Inferior parietal cortex (tissue), 1 donor: ENCODE measurements around the gene SELPLG.

ENCODE experiments used
- DNase-seq: peaks from one replicate; pipeline ENCODE4 v3.0.0-alpha.2; 2016; ENCODE audit errors: extremely low spot score

The SELPLG gene

DNA sequence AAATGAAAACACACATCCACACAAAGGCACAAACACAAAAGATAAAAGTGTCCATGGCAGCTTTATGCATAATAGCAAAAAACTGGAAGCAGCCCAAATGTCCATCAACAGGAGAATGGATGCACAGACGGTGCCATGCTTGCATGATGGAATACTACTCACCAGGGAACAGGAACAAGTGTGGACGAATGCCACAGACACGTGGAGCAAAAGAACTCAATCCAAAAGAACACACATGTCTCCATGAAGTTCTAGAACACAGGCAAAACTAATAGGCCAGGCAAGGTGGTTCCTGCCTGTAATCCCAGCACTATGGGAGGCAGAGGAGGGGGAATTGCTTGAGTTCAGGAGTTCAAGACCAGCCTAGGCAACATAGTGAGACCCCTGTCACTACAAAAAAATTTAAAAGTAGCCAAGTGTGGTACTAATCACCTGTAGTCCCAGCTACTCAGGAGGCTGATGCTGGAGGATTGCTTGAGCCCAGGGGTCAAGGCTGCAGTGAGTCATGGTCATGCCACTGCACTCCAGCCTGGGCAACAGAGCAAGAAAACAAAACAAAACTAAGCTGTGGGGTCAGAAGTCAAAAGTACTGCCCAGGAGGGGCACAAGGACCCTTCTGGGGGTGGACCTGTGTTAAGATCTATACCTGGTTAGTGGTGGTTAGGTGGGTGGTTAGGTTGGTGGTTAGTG, 28.5 kb downstream of the SELPLG start:
- DNase-seq: no peak

DNA sequence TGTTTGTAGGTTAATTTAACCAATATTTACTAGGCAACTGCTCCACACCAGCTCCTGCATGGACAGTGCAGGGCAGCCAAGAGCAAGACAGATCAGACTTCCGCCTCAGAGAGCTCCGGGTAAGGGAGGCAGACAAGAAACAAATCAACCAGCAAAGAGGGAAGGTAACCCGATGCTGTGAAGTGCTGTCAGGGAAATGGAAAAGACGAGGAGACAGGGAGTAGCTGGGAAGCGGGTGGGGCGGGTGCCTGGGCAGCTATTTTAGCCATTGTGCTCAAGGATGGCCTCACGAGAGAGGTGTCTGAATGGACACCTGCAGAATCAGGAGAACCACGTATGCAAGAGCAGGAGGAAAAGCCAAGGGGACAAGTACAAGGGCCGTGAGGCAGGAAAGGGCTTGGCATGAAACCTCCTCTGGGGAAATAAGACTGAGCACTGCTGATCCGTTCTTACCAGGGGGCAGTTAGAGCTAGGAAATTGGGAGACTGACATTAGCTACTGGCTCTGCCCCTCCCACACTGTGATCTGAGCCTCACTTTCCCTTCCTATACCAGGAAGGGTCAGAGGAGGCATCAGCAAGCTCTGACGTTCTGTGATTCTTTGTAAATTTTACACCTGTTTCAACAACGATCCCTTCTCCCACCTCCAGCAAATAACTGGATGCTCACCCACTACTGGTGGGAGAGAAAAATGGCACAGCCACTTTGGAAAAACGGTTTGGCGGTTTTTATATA, 29.3 kb downstream of the SELPLG start:
- no peak for DNase-seq

DNA sequence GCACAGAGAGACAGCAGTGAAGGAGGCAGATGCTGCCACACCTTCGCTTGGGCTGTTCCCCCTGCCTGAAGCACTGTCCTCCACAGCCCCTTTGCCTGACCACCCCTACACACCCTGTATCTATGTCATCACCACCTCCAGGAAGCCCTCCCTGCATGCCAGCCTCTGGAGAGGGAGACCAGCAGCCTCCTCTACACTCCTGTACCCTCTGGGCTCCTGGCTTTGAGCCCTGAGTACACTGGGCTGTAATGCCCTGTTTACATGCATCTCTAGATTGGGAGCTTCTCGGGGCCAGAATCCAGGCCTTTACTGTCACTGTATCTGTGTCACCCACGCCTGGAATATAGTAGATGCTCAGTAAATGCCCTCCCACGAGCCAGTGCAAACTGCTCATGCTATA, 30.0 kb downstream of the SELPLG start:
- DNase-seq: no peak

DNA sequence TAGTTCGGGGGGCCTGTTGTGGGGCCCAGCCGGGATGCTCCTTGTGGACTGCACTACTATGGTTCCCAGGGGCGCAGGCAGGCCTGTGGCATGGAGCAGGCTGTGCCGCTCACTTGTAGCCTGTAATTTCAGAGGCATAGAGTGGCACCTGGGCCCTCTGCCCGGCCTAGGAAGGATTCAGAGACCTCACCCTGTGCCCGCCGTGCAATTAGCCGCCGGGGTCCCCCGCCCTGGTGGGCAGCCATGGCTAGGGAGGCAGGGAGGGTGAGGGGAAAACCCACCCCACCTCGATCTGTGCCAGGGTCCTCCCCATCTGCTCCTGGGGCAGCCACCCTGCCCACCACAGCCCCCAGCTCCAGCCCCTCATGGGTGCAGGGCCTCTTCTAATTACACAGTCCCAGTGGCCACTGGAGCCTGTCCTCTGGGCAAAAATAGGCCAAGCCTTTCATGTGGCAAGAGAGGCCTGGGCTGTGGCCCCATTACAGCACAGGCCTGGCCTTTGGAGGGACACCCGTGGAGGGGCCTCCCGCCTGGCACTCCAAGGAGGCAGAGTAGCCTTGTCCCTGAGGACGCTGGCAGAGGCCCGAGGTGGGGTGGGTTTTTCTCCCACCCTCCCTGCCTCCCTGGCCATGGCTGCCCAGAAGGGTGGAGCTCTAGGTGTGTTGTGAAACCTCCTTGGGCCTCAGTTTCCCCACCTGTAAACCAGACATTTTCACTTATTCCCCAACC, 30.6 kb downstream of the SELPLG start:
- DNase-seq: no peak

DNA sequence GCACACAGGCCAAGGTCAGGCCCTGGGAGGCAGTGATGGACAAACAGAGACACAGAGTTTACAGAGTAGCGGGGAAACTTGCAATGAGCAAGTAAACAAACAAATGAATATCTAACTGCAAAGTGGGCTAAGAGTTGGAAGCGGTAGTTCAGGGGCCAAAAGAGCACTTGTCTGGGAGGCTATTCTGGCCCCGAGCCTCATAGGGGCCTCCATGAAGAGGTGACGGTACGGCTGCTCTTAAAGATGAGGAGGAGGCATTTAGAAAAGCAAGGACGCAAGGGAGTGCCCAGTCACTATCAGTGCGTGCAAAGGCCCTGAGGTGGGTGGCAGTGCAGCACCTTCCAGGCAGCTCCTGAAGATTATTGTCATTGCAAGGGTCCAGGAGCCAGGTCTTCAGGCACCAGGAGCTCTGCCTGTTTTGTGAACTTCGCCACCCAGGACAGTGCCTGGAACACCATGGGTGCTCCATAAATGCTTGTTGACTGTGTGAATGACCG, 31.4 kb downstream of the SELPLG start:
- no peak for DNase-seq

DNA sequence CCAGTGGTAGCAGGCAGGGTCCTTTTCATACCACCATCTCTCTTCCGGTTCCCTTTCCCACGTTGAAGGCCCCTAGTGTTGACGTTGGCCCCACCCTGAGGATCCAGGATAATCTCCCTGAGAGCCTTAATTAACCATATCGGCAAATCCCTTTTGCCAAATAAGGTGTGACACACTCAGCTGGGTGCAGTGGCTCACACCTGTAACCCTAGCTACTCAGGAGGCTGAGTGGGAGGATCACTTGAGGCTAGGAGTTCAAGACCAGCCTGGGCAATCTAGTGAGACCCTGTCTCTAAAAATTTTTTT, 33.0 kb downstream of the SELPLG start:
- no peak for DNase-seq

DNA sequence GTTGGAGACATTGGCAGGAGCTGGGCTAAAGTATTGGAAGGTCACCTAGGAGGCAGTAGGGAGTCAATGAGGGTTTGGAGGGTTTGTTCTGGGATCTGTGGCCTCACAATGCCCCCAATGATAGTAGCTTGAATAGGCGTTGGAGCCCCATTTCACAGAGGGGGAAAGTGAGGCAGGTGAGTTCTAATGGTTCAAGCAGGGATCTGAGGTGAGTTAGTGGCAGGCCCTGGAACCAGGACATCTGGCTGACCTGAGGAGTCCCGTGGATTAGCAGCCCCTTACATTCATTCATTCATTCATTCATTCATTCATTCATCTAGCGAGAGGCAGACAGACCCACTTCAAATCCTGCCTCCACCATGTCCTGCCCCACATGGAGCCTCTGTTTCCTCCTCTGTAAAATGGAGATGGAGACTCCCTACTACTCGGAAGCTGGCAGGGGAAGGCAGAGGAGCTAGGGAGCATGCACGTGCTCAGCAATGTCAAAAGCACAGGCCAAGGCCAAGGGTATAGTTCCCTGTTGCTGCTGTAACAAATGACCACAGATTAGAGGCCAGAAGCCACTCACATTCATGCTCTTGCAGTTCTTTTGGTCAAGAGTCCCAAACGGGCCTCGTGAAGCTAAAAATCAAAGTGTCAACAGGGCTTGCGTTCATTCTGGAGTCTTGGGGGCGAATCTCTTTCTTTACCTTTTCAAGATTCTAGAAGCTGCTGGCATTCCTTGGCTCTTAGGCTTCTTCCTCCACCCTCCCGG, 33.6 kb downstream of the SELPLG start:
- no peak for DNase-seq

DNA sequence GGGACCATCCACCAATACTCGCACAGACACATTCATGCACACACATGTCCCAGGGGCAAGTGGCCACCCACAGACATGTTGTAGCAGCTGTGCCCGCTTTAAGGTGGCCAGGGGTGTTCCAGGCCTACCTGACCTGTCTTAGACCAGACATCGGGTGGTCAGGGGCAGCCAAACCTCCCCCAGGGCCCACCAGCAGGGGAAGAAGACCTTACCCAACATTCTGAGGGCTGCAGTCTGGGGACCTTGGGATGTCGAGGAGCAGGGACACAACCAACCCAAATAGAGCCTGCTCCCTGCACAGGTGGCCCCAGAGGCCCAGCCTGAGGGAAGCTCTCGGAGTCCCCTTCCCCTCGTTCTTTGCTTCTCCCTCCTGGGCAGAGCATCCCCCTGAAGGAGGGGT, 34.2 kb downstream of the SELPLG start:
- DNase-seq: no peak

DNA sequence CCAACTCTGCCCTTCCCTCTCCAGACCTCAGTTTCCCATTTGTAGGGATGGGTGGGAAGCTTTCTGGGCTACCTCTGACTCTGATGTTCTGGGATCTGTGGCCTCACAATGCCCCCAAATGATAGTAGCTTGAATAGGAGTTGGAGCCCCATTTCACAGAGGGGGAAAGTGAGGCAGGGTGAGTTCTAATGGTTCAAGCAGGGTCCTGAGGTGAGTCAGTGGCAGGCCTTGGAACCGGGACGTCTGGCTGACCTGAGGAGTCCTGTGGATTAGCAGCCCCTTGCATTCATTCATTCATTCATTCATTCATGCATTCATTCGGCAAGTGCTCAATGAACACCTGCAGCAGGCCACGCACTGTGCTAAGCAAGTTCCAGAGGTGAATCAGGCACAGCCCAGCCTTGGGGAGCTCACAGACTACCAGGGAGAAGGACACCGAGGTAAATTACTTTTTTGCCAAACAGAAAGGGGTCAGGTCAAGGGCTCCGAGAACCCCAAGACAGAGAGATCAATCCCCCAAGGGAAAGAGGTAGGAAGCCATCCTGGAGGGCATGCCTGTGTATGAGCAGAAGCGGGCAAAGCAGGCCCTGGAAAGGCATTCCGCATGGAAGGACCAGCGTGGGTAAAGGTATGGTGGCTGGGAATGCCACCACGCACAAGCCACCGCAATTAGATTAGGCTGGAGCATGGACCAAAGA, 35.0 kb downstream of the SELPLG start:
- DNase-seq: no peak

DNA sequence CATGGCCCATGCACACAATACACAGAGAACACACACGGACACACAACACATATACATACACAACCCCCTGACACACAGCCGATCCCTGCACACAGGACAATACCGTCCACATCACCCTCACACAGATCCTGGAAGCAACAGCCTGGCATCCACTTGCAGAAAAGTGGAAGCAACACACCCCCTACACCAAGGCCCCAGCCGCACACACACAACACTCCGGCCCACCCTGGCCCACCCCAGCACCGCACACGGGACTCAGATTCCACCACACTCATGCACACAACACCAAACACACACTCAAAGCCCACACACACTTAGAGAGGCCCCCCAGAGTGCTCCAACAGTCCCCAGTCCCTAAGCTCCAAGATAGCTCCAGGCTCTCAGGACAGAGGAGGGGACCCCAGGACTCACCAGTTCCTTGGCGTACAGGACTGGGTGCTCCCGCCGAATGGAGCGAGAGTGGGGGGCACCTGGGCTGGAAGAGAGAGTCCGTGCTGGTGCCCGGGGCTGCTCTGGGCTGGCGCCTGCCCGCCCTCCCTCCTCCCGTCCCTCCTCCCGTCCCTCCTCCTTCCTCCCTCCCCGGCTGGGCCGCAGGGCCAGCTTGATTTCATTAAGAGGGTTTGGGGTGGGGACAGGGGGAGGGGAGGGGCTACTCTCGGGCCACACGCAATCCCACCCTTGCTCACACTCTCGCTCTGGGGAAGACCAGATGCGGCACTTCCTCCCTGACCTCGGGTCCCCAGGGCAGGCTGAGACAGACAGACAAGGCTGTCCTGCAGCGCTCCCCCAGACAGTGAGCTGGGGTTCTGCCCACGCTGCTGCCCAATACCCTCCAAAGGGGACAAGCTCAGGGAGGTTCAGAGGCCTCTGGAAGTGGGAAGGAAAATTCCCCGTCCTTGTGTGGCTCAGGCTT, 35.9 kb downstream of the SELPLG start, which contains the start of gene TMEM119:
Gene TMEM119, minus strand, starts transcription at position 526 of the 913 bp plus-strand sequence. CDS start 5,701 bp downstream, outside the sequence.
- DNase-seq: no peak

DNA sequence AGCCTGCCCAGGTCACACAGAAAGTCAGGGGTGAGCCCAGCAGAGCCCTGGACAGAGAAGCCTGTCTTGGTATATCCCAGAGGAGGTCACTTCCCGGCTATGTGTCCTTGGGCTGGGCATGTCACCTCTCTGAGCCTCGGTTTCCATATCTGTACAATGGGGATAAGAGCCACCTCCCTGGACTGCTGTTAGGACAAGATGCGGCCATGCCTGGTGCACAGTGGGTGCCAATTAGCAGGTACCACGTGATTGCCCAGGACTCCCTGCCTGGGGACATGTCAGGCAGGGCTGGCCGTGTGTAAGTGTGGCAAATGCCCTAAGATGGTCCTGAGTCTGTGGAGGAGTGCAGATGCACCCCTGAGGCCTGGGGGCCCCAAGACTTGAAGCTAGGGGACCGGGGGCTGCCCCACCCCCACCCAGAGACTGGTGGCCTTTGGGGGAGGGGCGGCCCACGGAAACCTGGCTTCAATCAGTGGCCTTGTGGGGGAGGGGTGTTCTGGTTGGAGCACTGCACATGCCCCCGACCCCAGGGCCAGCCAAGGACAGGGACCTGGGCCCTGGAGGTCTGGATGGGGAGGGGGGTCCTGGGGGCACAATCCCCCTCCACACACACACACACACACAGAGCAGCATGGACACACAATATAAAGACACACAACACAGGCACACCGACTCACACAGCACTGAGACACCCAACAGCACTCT, 36.7 kb downstream of the SELPLG start:
- DNase-seq: no peak

DNA sequence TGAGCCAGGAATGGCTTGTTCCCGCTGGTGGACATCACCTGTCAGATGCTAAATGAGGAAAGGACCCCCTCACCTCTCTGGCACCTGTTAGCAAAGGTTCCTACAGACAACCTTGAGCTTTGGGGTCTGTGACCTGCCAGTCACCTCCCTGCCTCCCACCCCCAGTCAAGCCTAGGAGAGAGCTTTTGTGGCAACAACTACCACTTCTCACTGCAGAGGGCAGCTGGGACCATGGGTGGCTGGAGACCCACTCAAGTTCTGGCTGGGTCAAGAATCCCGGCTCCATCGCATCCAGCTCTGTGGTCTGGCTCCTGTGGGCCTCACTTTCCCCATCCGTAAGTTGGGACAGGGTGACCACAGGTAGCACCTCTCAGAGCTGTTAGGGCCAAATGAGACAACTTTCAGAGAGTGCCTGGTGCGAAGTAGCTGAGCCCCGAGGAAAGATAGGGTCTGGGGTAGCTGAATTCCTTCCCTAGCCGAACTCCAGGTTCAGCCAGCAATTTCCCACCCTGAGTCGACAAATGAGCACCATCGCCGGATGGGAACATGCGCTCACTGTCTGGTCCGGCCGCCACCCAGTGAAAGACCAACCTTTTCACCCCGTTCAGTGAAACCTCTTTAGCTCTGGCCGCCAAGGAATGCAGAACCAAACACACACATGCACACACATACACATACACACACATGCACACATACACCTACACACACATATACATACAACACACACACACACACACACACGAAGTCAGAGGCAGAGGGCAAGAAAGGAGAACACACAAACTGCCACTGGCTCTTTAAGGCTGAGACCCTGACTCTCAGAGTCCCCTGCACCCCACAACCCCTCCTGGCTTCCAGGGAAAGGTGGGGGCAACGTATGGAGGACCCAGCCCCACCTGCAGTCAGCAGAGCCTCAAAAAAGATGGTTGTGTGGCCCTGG, 37.7 kb downstream of the SELPLG start:
- DNase-seq: no peak

DNA sequence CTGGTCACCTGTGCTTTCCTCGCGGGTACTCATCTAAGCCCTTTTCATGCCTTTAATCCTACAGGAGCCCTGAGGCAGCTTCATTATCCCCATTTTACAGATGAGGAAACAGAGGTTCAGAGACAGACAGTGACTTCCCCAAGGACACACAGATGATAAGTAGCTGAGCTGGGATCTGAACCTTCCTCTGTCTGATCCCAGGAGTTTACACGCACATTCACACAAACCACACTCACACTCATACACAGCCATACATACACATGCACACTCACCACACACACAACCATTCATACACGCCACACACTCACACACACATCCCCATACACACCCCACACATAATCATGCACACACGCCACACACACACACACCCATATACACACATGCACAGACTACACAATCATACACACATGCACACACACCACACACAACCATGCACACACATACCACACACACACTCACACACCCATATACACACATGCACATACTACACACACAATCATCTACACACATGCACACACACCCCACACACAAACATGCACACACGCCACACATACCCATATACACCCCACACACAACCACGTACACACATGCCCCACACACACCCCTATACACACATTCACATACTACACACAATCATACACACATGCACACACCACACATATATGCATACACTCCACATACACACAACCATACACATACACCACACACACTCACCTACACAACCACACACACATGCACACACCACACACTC, 38.6 kb downstream of the SELPLG start:
- DNase-seq: no peak

DNA sequence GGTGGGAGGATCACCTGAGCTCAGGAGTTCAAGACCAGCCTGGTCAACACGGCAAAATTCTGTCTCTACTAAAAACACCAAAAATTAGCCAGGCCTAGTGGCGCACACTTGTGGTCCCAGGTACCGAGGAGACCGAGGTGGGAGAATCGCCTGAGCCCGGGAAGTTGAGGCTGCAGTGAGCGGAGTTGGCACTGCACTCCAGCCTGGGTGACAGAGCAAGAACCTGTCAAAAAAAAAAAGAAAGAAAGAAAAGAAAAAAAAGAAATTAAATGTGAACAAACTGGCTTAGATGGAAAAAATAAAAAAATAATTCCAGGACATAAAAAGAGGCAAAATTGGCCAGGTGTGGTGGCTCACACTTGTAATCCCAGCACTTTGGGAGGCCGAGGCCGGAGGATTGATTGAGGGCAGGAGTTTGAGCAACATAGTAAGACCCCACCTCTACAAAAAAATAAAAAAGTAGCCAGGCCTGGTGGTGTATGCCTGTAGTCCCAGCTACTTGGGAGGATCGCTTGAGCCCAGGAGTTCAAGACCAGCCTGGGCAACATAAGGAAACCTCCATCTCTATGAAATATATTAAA, 39.3 kb downstream of the SELPLG start:
- no peak for DNase-seq

DNA sequence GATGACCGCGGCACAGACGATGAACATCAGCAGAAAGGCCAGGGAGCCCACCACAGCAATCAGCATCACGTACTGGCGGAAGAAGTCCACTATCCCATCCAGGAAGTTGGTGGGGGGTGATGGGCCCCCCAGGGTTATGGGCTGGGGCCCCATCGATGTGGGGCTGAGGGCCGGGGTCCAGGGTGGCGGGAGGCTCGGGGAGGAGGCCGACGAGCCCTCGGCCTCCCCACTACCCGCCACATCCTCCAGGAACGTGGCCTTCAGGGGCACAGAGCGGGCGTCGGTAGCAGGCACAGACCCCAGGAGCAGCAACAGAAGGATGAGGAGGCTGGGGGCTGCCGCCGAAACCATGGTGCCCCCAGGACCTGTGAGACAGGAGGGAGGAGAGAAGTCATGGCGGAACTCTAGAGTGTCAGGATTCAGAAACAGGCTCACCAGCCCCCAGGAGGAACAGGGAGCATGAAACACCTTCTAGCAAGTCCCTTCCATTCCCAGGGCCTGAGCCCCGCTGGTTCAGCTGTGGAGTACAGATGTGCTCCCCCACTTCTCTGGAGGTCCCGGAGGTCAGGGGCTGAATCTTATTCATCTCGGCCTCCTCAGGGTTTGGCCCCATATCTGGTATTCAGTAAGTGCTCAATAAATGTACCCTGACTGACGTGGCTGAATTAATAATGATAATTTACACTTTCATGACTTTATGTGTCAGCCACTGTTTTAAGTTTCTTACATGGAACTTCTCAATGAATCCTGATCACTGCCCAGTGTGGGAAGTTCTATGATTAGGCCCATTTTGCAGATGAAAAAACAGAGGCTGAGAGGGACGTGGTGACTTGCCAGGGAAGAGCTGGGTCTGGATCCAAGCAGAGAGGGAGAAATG, 41.4 kb downstream of the SELPLG start:
- DNase-seq: no peak

DNA sequence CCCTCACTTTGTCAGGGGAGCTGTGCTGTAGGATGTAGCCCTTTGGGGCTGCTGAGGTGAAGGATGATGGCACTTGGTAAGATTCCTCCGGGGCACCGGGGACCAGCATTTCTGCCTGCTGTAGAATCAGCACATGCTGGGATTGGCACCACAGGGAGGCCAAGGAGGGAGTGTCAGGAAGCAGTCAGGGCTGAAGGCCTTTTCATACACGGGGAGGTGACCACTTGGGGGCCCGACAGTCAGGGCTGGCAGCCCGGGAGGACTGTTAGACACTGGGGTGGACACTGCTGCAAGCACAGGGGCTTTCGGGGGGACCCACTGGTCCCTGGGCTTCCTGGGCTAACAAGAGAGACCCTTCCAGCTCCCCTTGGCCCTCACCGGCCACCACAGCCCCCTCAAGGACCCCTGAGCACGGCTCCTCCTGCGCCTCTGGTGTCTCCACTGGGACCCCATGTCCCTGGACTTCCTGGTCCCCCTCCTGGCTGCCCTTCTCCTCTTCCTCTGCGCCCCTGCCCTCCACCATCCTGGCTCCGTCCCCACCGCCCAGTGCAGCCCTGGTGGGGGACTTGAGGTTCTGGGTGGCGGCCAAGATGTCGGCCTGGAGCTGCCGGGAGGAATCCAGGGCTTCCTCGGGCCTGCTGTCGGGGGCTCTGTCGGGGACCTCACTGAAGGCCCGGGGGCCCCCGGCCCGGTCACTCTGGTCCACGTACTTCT, 42.3 kb downstream of the SELPLG start:
- DNase-seq: no peak
